SIG-M5 (cell line): ENCODE data around the gene MAP4K4.
"Not testable (repeated sequence)": the region's sequence is repeated elsewhere in the genome, so short reads cannot be mapped to it uniquely, and the experiment has no call there.

ENCODE experiments used
- DNase-seq: peaks from one replicate; lab custom pipeline; 2025; lab: John Stamatoyannopoulos, UW

Gene MAP4K4

GRCh38 chr2:101743288-101743687, 45.8 kb downstream of the MAP4K4 start:
- DNase-seq: no peak

DNA sequence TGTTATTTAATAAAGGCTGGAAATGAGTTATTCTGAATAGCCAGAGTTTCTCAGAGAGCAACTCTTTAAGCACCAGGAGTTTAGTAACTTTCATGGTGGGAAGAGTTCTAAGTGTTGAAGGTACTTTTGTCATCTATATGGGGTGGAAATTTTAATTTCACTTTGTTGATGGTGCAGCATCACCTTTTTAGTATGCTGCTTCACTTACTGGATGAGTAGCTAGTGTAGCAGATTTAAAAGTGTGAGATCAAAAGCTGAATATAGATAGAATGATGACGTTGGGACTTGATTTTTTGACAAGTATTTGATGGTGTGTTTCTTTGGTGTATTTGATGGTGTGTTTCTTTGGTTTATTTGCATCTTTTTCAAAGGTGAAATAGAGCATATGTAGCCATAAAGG, 47.3 kb downstream of the MAP4K4 start:
- DNase-seq: no peak

DNA sequence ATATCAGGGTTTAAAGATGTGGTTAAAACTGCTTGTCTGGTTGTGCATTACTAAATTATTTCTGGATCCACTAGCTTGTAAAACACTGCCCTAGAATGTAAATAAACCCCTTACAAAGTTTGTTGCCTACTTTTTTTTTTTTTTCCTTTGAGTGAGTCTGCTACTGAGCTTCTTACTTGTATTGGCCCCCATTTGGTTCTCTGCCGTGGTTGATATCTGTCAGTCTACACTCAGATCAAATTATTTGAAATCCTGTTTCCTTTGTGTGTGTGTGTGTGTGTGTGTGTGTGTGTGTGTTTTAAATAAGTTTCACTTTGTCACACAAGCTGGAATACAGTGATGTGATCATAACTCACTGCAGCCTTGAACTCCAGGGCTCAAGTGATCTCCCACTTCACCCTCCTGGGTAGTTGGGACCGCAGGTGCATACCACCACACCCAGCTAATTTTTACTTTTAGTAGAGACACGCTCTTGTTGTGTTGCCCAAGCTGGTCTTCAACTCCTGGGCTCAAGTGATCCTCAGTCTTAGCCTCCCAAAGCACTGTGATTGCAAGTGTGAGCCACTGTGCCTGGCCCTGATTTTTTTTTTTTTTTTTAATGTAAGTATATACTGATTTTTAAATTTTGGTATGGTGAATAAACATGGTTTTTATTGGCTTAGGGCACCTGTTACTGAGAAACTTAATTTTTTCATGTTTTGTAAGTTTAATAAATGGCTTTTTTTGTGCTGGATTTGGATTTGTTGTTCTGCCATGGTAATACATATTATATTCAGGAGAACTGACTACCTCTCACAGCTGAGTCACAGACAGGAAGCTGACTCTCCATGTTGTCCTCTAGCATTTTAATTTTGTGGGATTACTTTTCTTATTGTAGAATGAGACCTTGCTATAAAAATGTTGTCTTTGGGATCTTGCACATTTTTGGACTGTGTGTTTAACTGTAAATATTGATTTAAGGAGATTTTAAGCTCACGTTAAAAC, 48.5 kb downstream of the MAP4K4 start:
- no peak for DNase-seq

- DNase-seq: no peak
These were observed 50.5 kb downstream of the MAP4K4 start for GRCh38 chr2:101748000-101748399.

DNA sequence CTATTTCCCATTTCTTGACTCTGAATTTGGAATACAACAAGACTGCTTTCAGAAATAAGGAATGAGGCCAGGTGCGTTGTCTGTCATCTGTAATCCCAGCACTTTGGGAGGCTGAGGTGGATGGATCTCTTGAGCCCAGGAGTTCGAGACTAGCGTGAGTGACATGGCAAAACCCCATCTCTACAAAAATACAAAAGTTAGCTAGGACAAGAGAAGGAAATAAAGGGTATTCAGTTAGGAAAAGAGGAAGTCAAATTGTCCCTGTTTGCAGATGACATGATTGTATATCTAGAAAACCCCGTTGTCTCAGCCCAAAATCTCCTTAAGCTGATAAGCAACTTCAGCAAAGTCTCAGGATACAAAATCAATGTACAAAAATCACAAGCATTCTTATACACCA, 51.0 kb downstream of the MAP4K4 start:
- not testable (repeated sequence) for DNase-seq

DNA sequence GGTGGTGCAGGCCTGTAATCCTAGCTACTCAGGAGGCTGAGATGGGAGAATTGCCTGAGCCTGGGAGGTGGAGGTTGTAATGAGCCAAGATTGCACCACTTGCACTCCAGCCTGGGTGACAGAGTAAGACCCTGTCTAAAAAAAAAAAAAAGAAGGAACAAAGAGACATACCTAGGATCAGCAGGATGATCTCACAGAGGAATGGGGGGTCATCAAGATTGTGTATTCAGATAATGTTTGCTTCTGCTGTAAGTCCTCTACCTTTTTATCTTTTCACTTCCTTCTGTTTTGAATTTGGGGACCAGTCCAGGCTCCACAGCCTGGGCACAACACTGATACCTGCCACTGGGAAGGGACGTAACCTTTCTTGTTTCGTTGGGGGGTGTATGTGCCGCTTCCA, 53.2 kb downstream of the MAP4K4 start:
- no peak for DNase-seq

GRCh38 chr2:101751276-101751815, 53.8 kb downstream of the MAP4K4 start:
- DNase-seq: no peak

- no peak for DNase-seq
These were observed 54.5 kb downstream of the MAP4K4 start for GRCh38 chr2:101751875-101752619.

GRCh38 chr2:101752716-101753616, 55.5 kb downstream of the MAP4K4 start:
- no peak for DNase-seq

DNA sequence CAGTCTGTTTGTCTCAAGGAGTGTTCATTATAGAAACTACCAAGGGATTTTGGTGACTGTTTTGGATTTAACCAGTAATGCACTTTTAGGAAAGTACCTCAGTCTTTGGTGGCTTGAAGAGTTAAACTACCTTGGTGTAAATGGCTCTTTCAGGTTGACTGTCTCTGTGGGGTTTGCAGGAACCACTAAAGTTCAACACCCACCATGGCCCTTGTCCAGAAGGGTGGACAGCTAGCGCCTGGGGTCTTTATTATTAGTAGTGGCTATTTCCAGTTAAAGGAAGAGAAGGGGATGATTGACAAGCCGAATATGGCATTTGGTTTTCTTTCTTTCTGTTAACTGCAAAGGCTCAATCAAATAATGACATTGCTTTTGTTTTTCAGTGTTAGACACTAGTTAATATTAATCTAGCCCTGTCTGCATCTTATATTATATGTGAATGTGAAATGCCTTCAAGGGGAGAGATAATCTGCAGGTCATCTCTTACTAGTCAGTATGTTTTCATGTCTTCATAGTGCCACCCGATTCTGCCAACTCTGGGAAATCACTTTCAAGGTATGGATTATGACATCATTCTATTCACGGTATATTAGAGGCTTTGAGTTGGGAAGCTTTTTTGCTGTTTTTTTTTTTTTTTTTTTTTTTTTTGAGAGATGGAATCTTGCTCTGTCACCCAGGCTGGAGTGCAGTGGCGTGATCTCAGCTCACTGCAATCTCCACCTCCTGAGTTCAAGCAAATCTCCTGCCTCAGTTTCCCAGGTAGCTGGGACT, 56.4 kb downstream of the MAP4K4 start:
- DNase-seq: no peak

DNA sequence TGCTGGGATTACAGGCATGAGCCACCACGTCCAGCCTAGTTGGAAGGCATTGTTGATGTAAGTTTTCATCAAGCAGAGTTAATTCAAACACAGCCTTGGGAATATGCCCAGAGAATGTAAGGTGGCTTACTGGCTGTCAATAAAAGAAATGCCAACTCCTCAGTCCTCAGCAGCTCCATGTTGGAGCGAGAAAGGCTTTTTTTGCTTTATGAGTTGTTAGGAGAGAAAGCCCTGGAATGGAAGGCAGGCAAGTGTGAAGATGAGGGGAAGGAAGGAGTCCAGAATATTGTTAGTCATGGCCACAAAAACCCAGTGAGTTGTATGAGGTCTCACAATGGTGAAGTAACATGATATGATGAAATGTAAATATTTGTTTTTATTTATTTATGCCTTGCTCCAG, 57.1 kb downstream of the MAP4K4 start:
- DNase-seq: no peak

GRCh38 chr2:101756266-101756665, 58.8 kb downstream of the MAP4K4 start:
- no peak for DNase-seq

- DNase-seq: no peak
These were observed 60.5 kb downstream of the MAP4K4 start for GRCh38 chr2:101758001-101758400.

GRCh38 chr2:101759162-101759561, 61.7 kb downstream of the MAP4K4 start:
- no peak for DNase-seq

GRCh38 chr2:101762451-101763171, 65.1 kb downstream of the MAP4K4 start:
- no peak for DNase-seq

DNA sequence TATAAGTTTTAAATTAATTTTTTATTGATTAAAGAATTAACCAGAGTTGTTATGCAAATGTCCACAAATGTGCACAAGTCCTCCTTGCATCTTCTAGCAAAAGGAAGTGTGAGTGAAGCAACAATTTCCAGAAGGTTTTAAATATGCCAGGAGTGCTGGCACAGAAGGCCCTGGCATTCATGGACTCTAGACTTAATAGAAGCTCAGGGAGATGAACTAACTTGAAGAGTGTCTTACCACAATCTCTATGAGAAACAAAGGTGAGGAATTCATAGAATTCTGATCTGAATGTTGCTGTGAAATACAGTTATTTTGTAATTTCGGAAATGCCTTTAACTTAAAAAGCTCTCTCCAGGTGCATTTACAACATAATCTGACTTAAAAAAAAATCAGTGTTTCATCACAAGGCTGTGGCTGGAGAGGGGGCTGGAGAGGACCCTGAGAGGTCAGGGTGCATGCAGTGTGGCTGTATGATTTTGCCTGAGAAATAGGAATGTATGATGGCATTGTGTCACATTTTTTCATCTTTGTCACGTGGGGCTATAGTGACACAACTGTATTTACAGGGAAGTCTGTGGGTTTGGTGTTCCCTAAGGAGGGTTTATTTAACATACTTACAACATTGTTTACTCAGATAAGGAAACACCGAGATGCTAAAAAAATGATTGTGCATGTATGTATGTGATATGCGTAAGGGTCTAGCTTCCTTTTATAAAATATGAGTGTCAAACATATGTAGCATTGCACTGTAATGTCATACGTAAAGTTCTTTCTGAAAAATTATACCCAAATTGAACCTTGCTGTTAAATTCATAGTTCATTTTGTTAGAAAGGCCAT, 66.2 kb downstream of the MAP4K4 start:
- no peak for DNase-seq

GRCh38 chr2:101766337-101766736, 68.8 kb downstream of the MAP4K4 start:
- DNase-seq: no peak

DNA sequence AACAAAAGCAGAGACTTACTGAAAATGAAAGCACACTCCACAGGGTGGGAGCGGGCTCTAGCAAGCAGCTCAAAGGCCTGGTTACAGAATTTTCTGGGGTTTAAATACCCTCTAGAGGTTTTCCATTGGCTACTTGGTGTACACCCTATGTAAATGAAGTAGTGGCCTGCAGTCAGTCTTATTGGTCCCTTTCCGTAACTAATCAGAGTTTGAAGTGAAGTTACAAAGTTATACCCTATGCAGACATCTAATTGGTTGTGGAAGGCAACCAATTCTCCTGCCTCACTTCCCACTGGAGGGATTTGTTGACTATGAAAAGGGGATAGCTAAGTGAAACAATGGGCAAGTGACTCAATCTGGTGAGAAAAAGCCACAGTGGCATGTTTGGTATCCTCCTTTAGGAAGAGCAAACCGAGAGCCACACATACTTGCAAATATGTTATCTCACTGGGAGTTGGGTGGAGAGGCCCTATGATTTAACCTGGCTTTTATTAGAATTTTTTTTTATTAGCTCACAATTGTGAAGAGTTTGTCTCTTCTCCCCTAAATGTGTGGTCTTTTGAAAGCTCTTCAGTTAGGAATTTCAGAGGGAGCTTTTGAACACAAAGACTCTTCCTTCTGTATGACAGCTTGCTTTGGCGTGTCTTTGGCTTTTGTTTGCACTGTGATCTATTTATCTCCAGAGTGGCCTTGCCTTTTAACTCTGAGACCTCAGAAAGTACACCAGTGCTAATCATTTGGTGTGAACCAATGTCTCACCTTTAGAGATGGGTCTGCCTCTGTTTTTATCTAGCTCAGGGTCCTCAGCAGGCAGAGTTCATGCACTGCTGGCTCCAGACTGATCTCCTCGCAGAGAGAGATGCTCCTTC, 69.6 kb downstream of the MAP4K4 start:
- DNase-seq: no peak
